Stimulated activated CD8-positive, alpha-beta memory T cell treated with anti-CD3 and anti-CD28 coated beads, Interleukin-15, amount 100 ng/mL, for 4 hours (primary cell): ENCODE data around the gene ACMSD.

Source experiments
- DNase-seq, 2 donors: peaks; one replicate each; pipeline ENCODE4 v3.0.0-alpha.2; 2020; ENCODE audit warnings: low read depth in 2 of 2

The ACMSD gene

GRCh38 chr2:134949981-134950708 lies 111.7 kb downstream of the ACMSD start:
- DNase-seq: no peak

DNA sequence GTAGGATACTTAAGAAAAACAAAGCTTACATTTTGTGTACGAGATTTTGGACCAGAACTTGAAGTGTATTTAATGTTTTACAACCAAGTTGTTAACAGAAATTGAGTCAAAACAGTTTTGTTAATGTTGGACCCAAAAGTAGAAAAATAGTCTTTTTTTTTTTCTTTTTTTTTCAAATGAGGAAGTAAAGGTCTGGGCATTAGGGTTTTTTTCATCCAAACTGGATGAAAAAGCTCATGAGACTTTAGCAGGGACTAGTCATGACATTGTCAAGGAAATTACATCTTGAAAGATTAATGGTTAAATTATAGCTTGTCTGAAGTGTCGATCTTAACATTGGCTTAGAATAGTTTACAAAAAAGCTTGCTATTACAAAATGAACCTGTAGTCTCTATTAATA lies 112.5 kb downstream of the ACMSD start:
- DNase-seq: no peak
